Mammary epithelial cell (primary cell): ENCODE results near the gene KCTD2.

Source experiments
- CTCF ChIP-seq, 2 donors: IDR thresholded peaks in 1 of 2; conservative IDR thresholded peaks in 1 of 2; 2 replicates each; pipeline ENCODE4 v1.5.1; 2011 to 2012; ENCODE audit warnings: inconsistent platforms in 2 of 2, low read length in 2 of 2, mild to moderate bottlenecking in 2 of 2, control low read depth in 1 of 2, low read depth in 1 of 2; ENCODE audit not compliant: insufficient read depth in 1 of 2; ENCODE audit errors: extremely low read depth in 1 of 2
- EZH2 ChIP-seq: IDR thresholded peaks from 2 replicates; pipeline ENCODE4 v1.6.1; 2012; ENCODE audit warnings: low read length, inconsistent platforms, borderline replicate concordance

- TF ChIP-seq CTCF (conservative IDR thresholded peaks at IDR 0.05 in 1 of 2, IDR thresholded peaks at IDR 0.05 in 1 of 2; ENCODE audit: extremely low read depth in 1 of 2, insufficient read depth in 1 of 2, low read depth in 1 of 2, low read length in 2 of 2), result peak; percentile 13 to 31
- no peak for TF ChIP-seq EZH2
These were observed 12.6 kb downstream of the KCTD2 start for GRCh38 chr17:75059369-75060345.
